Measurements from ENCODE around the gene SCAMP4. TPM values are rescaled to one million over a fixed set of nuclear protein-coding genes. Genes with fewer than 3 reads are reported as not detected.

SCAMP4 gene
- total RNA-seq, 1 experiment from 2014 or later, result 63.3 TPM

- H3K4me2 ChIP-seq (ENCODE audit: low read length), result no peak overlapping the region
- no peaks in the 10 kb centered on the region for H3K9me3 ChIP-seq (ENCODE audit: control insufficient read depth in 1 of 2, insufficient read depth in 1 of 2, low read depth in 1 of 2, low read length in 2 of 2)
- CTCF ChIA-PET, result no interaction called here
- peaks cover 3 to 13% of the 10 kb centered on the region in 2 experiments; a peak in 2 of 4 replicates for H3K36me3 ChIP-seq (ENCODE audit: control insufficient read depth in 1 of 2, insufficient read depth in 2 of 2, low read length in 2 of 2)
- intact Hi-C loops (cut with micrococcal nuclease), result no loop called here
- no peaks in the 10 kb centered on the region for H3K27me3 ChIP-seq (ENCODE audit: insufficient read depth, low read length)
- POLR2A ChIA-PET, result no interaction called here
- no peak for TF ChIP-seq TCF7L2 (IDR thresholded peaks at IDR 0.05; ENCODE audit: borderline replicate concordance, extremely low read depth, insufficient read depth, insufficient read length)
- no peak overlapping the region for H3K27ac ChIP-seq (ENCODE audit: low read depth, low read length)
- no peak for DNase-seq (ENCODE audit: low read depth, low spot score)
- peaks cover 12 to 25% of the 10 kb centered on the region in 2 experiments for H3K4me1 ChIP-seq (ENCODE audit: control insufficient read depth in 1 of 2, insufficient read depth in 2 of 2, low read length in 2 of 2)
- RAD21 ChIA-PET (ENCODE audit: low non-redundant PET in 1 of 2, low total read pairs in 2 of 2, uncharacterized antibody in 2 of 2, unreplicated experiment in 2 of 2), result no interaction called here
- BruUV-seq (replicated peaks), result no TSS peak
- no peak overlapping the region for H3K9ac ChIP-seq (ENCODE audit: low read length)
- peaks cover 11% of the 10 kb centered on the region; the same call in 1 of the 2 replicates for H4K20me1 ChIP-seq (ENCODE audit: insufficient read depth)
- H2AFZ ChIP-seq (ENCODE audit: low read depth, low read length, poor library complexity, severe bottlenecking), result no peak overlapping the region
- no peak overlapping the region for H3K4me3 ChIP-seq (replicated peaks in 1 of 2; ENCODE audit: low read depth in 1 of 2, low read length in 2 of 2)
- no peaks in the 10 kb centered on the region for H3K9me2 ChIP-seq (ENCODE audit: insufficient read depth)
- H3K79me2 ChIP-seq (ENCODE audit: insufficient read depth, low read length), result peaks cover 49% of the 10 kb centered on the region
- no peak for ATAC-seq
These were observed 34.0 kb upstream of the SCAMP4 start for GRCh38 chr19:1871140-1871597.

- TF ChIP-seq ZNF274 (IDR thresholded peaks at IDR 0.05; ENCODE audit: low read depth, low read length) (no peak), POLR2A (IDR thresholded peaks at IDR 0.05; ENCODE audit: borderline replicate concordance, extremely low read depth, insufficient read depth, insufficient read length) (no peak), MAX (IDR thresholded peaks at IDR 0.05) (no peak), SIN3A (IDR thresholded peaks at IDR 0.05; ENCODE audit: low read depth) (no peak), FOSL1 (IDR thresholded peaks at IDR 0.05; ENCODE audit: low read depth) (no peak), ZBTB33 (IDR thresholded peaks at IDR 0.05; ENCODE audit: extremely low read depth, insufficient replicate concordance, low read length) (no peak)
- peaks cover 49% of the 10 kb centered on the region for H3K79me2 ChIP-seq (ENCODE audit: insufficient read depth, low read length)
- POLR2A ChIA-PET, result no interaction called here
These were observed 33.6 kb upstream of the SCAMP4 start for GRCh38 chr19:1871630-1872029.

More at GRCh38 chr19:1871630-1872029, 33.6 kb upstream of the SCAMP4 start:
- H3K27ac ChIP-seq (ENCODE audit: low read depth, low read length), result no peak overlapping the region
- H3K36me3 ChIP-seq (ENCODE audit: control insufficient read depth in 1 of 2, insufficient read depth in 2 of 2, low read length in 2 of 2), result peaks cover 3 to 13% of the 10 kb centered on the region in 2 experiments; a peak in 2 of 4 replicates
- intact Hi-C loops (cut with micrococcal nuclease), result no loop called here
- H4K20me1 ChIP-seq (ENCODE audit: insufficient read depth), result peaks cover 11% of the 10 kb centered on the region; the same call in 1 of the 2 replicates
- no peaks in the 10 kb centered on the region for H3K27me3 ChIP-seq (ENCODE audit: insufficient read depth, low read length)
- no peak overlapping the region for H3K9ac ChIP-seq (ENCODE audit: low read length)
- H2AFZ ChIP-seq (ENCODE audit: low read depth, low read length, poor library complexity, severe bottlenecking), result no peak overlapping the region
- peaks cover 15 to 30% of the 10 kb centered on the region in 2 experiments for H3K4me1 ChIP-seq (ENCODE audit: control insufficient read depth in 1 of 2, insufficient read depth in 2 of 2, low read length in 2 of 2)
- H3K4me3 ChIP-seq (replicated peaks in 1 of 2; ENCODE audit: low read depth in 1 of 2, low read length in 2 of 2), result no peak overlapping the region
- no peak for DNase-seq (ENCODE audit: low read depth, low spot score)
- ATAC-seq, result no peak
- ChIA-PET RAD21 (ENCODE audit: low non-redundant PET in 1 of 2, low total read pairs in 2 of 2, uncharacterized antibody in 2 of 2, unreplicated experiment in 2 of 2) (no interaction called here), CTCF (no interaction called here)
- no peaks in the 10 kb centered on the region for H3K9me2 ChIP-seq (ENCODE audit: insufficient read depth)
- no peak overlapping the region for H3K4me2 ChIP-seq (ENCODE audit: low read length)
- H3K9me3 ChIP-seq (ENCODE audit: control insufficient read depth in 1 of 2, insufficient read depth in 1 of 2, low read depth in 1 of 2, low read length in 2 of 2), result no peaks in the 10 kb centered on the region
- no TSS peak for BruUV-seq (replicated peaks)

All from HCT116 (cell line).